ENCODE measurements around the gene SNED1. TPM values are rescaled to one million over a fixed set of nuclear protein-coding genes. Genes with fewer than 3 reads are reported as not detected.

Gene SNED1
- total and polyA plus RNA-seq, 9 of the 15 experiments (the other 6 are each of a cell fraction or from before 2014, with no cell fraction given): 0.03 to 0.07 (median 0.05) TPM; not detected in 5

GRCh38 chr2:240967681-240968621, 30.5 kb upstream of the SNED1 start:
- no TSS peak for BruUV-seq (replicated peaks)
- no peak for FAIRE-seq
- TF ChIP-seq ATF7 (IDR thresholded peaks at IDR 0.05) (no peak), TRIM28 (IDR thresholded peaks at IDR 0.05) (no peak), KDM1A (IDR thresholded peaks at IDR 0.05) (no peak), DPF2 (IDR thresholded peaks at IDR 0.05) (no peak), SIX5 (IDR thresholded peaks at IDR 0.05; ENCODE audit: borderline replicate concordance in 1 of 2, insufficient read depth in 1 of 2, low read depth in 1 of 2, low read length in 2 of 2) (no peak), TARDBP (IDR thresholded peaks at IDR 0.05) (no peak), CEBPG (CRISPR knock-in tag; IDR thresholded peaks at IDR 0.05) (no peak), CEBPG (tag; conservative IDR thresholded peaks at IDR 0.05 in 1 of 2, IDR thresholded peaks at IDR 0.05 in 1 of 2) (no peak), LEF1 (IDR thresholded peaks at IDR 0.05) (no peak), FOXJ2 (tag; IDR thresholded peaks at IDR 0.05) (no peak), ZNF586 (CRISPR knock-in tag; conservative IDR thresholded peaks at IDR 0.05) (no peak), ZBTB2 (IDR thresholded peaks at IDR 0.05) (no peak), ZNF79 (CRISPR knock-in tag; IDR thresholded peaks at IDR 0.05; ENCODE audit: low read depth) (no peak), ZNF830 (CRISPR knock-in tag; IDR thresholded peaks at IDR 0.05) (no peak), THRAP3 (IDR thresholded peaks at IDR 0.05; ENCODE audit: borderline replicate concordance) (no peak), PRMT5 (CRISPR knock-in tag; IDR thresholded peaks at IDR 0.05) (no peak), PBX2 (CRISPR knock-in tag; IDR thresholded peaks at IDR 0.05; ENCODE audit: low read depth) (no peak), PBX2 (tag; conservative IDR thresholded peaks at IDR 0.05; ENCODE audit: low read depth) (no peak), MCM3 (IDR thresholded peaks at IDR 0.05) (no peak), NFE2 (IDR thresholded peaks at IDR 0.05; ENCODE audit: low read depth) (no peak)

More at GRCh38 chr2:240967681-240968621, 30.5 kb upstream of the SNED1 start:
- H4K20me1 ChIP-seq (replicated peaks; ENCODE audit: control insufficient read depth, insufficient read depth, low read length): no peaks in the 10 kb centered on the region
- POLR2A ChIA-PET: no interaction called here
- H3K9me3 ChIP-seq (replicated peaks; ENCODE audit: control insufficient read depth, insufficient read depth, low read depth, low read length): no peaks in the 10 kb centered on the region
- H3K4me3 ChIP-seq: no peak overlapping the region
- no peak overlapping the region for H3K9ac ChIP-seq (ENCODE audit: insufficient read depth in 1 of 2, low read depth in 2 of 2, low read length in 2 of 2)
- no peaks in the 10 kb centered on the region for H3K9me1 ChIP-seq (ENCODE audit: control insufficient read depth, insufficient read depth, low read length)
- H3K27me3 ChIP-seq (ENCODE audit: control insufficient read depth in 2 of 2, insufficient read depth in 2 of 2, low read length in 2 of 2): peaks cover 3 to 36% of the 10 kb centered on the region in 2 experiments; a peak in 3 of 5 replicates
- ATAC-seq: no peak
- no peak overlapping the region for H3K4me2 ChIP-seq (ENCODE audit: insufficient read depth, low read length)
- intact Hi-C loops (cut with micrococcal nuclease): no loop called here
- no peaks in the 10 kb centered on the region for H3K79me2 ChIP-seq (ENCODE audit: control insufficient read depth, insufficient read depth, low read length)
- peaks cover 0 to 9% of the 10 kb centered on the region in 2 experiments; a peak in 1 of 5 replicates for H3K4me1 ChIP-seq (replicated peaks in 1 of 2; ENCODE audit: control insufficient read depth in 2 of 2, insufficient read depth in 2 of 2, low read length in 2 of 2)
- 14% methylated on average over 16 of the region's 34 CpGs for WGBS (ENCODE audit: insufficient coverage, low coverage, missing lambda C conversion rate)
- DNase-seq (ENCODE audit: extremely low read depth in 1 of 4, low spot score in 3 of 4): no peak
- H3K27ac ChIP-seq (ENCODE audit: extremely low read depth, low read depth, low read length): no peak overlapping the region
- in situ Hi-C loops (cut with MboI): no loop called here
- H3K36me3 ChIP-seq (ENCODE audit: control insufficient read depth, insufficient read depth, low read length): no peaks in the 10 kb centered on the region
- no peak overlapping the region for H2AFZ ChIP-seq (ENCODE audit: low read depth, low read length)
- CTCF ChIA-PET (ENCODE audit: low intra/inter-chr PET ratio): no interaction called here
